GM19463 (cell line): ENCODE measurements around the gene RFESD.

Experiments
- ATAC-seq: cut with Tn5 transposase; IDR thresholded peaks from one replicate; pipeline ENCODE4 v1.9.1; 2021; ENCODE audit warnings: mild to moderate bottlenecking, moderate library complexity; ENCODE audit not compliant: unreplicated experiment

Gene RFESD

DNA sequence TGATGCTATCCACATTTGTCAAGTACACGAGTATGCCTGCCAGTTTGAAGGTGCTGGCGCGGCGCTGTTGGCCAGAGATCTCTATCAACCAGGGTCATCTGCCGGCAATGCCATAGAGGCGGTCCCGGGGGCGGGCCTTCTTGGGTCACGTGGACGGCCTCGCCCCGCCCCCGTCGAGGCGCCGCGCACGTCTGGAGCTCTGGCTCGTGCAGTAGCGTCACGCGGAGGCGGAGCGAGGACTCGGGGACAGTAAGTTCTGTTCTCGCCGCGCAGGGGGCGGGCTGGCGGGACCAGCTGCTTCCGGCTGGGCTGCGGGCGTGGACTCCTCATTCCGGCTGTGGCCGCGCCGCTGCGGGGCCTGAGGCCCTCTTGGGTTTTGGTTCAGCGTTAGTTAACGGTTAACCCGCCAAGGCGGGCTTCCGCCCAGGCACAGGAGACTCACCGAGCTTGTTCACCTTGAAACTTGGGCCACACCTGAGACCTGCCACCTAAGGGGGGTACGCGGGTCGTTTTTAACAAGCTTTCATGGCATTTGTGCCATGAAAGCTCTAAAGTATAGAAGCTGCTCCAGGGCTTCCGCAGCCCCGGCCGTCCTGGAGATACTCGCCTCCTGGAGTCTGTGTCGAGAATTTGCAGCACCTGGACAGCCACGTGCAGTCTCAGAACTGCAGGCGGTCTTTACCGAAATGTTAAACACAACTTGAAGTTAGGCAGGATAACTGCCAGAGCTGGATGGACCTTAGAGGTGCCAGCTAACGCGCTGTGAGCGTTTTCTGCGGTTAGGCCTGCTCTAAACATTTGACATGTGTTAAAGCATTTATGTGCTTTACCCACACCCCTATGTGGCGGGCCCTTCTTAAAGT lies at the start of gene RFESD:
Gene RFESD, plus strand, starts transcription at position 209 of the 863 bp plus-strand sequence. CDS start 5,495 bp downstream, outside the sequence.
- peak; percentile 96 for ATAC-seq

DNA sequence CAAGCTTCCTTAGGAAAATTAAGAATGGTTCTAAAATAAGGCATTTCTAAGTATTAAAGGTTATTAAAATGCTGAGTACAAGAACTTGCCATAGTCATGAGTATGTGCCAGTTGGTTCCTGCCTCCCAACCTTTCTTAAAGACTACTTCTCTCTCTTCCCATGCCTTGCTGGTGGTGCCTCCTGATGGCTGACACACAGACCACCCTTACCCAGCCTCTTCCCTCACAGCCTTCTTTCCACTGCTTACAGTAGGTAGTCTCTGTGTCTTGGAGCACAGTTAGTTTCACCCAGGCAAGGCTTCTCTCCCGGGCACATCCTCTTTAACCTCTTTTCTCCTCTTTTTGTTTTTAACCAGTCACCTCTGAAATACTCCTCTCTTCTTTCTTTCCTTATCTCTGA lies 47.3 kb upstream of the RFESD start:
- no peak for ATAC-seq

DNA sequence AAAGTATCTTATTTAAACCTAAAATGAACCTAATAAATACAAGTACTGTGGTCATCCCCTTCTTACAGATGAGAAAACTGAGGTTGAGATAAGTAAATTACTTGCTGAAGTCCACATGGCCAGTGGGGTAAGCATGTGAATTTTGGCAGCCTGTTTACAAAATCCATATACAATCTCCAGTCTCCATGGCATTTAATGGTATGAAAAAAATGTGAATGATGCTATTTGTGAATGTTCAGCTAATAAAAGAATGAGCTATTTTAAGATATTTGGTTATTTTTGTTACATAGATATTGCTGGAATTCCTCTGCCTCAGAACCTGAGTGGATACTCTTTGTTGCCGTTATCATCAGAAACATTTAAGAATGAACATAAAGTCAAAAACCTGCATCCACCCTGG lies 46.0 kb upstream of the RFESD start:
- no peak for ATAC-seq

DNA sequence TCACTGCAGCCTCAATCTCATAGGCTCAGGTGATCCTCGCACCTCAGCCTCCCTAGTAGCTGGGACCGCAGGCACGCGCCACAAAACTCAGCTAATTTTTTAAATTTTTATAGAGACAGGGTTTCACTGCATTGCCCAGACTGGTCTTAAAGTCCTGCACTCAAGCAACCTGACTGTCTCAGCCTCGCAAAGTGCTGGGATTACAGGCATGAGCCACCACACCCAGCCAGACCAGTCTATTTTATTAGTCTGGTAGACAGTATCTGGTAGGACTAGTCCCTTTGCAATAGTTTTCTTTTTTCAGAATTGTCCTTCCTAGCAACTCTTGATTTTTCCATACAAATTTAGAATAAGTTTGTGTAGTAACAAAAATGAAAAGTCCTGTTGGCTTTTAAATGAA lies 40.8 kb upstream of the RFESD start:
- no peak for ATAC-seq

DNA sequence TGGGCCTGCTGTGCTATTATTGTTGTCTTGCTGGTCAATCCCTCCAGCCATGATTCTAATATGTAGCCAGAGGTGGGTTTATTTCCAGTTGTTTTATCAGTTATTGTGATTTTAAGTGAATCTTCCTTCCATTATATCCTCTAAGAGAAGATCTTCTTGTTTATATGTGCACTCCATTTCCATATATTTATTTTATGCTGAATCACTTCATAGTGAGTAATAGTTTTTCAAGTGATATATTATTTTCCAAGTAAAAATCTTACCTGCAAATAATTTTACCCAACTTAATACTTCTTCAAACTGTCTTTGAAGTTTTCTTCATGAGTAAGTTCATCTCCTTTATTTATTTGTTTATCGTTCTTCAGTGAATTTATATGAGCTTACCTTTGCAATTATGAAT lies 40.2 kb upstream of the RFESD start:
- ATAC-seq: no peak

DNA sequence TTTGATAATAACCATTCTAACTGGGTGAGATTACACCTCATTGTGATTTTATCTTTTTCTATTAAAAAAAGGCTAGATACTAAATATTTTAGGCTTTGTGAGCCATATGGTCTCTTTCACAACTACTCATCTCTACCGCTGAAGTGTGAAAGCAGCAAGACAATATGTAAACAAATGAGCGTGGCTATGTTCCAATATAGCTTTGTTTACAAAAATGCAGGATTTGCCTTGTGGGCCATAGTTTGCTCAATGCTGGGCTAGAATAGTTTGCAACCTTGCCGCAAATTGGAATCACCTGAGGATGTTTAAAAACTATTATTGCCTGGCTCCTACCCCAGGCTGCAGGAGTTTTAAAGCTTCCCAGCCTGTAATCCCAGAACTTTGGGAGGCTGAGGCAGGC lies 36.9 kb upstream of the RFESD start:
- no peak for ATAC-seq

DNA sequence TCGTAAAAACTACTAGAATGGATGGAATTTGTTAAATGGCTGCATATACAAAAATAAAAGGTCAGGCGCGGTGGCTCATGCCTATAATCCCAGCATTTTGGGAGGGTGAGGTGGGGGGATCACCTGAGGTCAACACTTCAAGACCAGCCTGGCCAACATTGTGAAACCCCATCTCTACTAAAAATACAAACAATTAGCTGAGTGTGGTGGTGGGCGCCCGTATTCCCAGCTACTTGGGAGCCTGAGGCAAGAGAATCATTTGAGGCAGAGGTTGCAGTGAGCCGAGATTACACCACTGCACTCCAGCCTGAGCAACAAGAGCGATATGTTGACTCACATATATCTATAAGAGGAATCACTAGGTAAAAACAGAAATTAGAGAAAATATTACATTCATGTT lies 36.0 kb upstream of the RFESD start:
- ATAC-seq: no peak

DNA sequence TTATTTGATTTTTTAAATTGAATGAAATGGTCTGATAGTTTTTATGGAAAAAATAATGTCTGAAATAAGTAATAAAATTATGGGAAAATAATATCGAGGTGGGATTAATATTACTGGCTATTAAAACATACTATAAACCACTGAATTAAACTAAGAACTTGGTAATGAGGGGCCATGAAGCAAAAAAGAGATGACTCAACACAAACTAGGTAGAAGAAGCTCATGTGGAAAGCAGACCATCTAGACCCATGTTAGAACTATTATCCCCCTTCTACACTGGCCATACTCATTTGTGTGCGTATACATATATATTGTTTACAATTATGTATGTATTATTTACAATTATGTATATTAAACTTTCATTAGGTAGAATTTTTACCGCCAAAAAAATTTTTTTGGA lies 35.2 kb upstream of the RFESD start:
- no peak for ATAC-seq

DNA sequence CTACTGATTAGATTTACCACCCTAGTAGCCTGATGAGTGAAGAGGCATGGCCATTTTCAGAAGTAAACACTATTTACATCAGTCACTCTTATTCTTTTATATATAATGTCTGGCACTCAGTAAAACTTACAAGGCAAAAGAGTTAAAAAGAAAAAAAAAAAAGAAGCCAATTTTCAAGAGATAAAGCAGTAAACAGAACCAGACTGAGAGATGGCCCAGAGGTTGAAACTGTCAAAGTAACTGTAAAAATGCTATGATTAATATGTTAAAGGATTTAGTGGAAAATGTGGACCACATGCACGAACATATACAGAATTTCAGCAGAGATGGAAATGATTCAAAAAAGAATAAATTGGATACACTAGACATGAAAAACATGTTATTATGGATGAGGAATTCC lies 33.1 kb upstream of the RFESD start:
- no peak for ATAC-seq

DNA sequence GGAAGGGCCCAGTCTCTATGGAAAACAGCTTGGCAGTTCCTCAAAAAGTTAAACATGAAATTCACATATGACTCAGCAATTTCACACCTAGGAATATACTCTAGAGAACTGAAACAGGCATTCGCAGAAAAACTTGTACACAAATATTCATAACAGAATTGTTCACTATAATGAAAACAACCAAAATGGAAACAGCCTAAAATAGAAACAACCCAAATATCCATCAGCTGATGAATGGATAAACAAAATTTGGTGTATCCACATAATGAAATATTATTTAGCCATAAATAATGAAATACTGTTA lies 31.5 kb upstream of the RFESD start:
- ATAC-seq: peak; percentile 52

DNA sequence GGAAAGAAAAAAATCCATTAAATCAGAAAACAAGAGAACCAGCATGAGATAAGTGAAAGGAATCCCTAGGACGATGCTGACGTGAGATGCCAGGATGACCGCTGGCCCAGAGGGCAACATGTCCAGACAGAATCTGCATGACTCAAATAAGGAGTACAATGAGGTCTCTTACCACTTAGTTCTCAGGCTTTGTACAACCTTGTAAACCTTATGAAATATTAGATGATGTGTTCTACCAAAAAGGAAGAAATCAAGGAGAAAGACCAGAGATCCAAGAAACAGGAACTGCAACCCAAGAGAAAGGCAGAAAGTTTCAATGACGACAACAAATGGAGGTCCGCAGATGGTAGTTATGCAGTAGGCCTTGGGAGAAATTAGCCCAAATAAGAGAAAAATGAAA lies 29.5 kb upstream of the RFESD start:
- ATAC-seq: no peak

DNA sequence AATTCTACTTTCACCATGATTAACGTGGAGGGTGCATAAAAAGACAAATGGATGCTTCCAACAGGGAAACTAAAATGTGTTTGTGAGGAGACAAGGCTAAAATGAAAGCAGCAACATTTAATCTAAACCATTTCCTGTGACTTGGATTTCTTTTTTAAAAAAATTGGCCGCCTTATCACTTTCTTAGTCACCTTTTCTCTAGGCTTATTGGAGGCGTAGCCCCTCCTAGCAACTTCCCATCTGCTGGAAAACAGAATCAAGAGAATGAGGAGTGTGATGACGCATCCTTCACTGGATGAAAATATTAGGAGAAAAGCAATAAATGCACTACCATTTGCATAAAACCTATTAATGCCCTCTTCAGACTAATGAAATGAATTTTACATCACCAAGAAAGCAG lies 27.5 kb upstream of the RFESD start:
- no peak for ATAC-seq

DNA sequence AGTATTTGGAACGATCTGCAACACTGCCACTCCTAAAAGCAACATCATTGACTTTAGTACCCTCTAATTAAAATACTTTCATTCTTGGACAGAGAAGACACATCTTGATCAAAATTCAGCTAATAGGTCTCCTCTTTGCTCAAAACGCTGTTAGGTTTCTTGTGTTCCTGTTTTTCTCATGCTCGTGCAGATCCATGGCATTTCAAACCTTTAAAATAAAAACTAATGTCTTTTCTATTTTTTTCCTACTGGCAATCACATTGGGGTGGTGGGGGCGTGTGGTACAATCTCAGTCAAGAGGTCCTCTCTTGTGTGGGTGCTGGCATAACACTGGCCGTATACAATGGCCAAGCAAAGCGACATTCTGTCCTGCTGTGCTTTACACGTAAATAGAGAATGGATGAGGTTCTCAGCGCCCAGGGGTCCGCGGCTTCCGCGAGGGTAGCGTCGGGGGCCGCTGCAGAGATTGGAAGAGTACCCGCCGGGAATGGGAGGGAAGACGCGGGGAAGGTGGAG lies 27.0 kb upstream of the RFESD start:
- no peak for ATAC-seq

DNA sequence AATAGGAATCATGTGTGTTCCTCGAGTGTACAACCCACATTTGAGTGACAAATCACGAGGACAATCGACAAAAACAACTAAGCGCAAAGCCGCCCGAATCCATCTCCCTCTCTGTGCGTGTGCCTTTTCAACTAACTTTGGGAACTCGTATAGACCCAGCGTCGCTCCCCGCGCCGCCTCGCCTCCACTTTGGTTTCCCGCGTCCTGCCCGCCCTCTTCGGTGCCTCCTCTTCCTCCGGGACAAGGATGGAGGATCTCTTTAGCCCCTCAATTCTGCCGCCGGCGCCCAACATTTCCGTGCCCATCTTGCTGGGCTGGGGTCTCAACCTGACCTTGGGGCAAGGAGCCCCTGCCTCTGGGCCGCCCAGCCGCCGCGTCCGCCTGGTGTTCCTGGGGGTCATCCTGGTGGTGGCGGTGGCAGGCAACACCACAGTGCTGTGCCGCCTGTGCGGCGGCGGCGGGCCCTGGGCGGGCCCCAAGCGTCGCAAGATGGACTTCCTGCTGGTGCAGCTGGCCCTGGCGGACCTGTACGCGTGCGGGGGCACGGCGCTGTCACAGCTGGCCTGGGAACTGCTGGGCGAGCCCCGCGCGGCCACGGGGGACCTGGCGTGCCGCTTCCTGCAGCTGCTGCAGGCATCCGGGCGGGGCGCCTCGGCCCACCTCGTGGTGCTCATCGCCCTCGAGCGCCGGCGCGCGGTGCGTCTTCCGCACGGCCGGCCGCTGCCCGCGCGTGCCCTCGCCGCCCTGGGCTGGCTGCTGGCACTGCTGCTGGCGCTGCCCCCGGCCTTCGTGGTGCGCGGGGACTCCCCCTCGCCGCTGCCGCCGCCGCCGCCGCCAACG lies 26.3 kb upstream of the RFESD start, which contains the start of gene GPR150:
Gene GPR150, plus strand, starts transcription at position 58 of the 840 bp plus-strand sequence. Its CDS starts 189 bp downstream, at position 247.
- peak; percentile 61 for ATAC-seq

DNA sequence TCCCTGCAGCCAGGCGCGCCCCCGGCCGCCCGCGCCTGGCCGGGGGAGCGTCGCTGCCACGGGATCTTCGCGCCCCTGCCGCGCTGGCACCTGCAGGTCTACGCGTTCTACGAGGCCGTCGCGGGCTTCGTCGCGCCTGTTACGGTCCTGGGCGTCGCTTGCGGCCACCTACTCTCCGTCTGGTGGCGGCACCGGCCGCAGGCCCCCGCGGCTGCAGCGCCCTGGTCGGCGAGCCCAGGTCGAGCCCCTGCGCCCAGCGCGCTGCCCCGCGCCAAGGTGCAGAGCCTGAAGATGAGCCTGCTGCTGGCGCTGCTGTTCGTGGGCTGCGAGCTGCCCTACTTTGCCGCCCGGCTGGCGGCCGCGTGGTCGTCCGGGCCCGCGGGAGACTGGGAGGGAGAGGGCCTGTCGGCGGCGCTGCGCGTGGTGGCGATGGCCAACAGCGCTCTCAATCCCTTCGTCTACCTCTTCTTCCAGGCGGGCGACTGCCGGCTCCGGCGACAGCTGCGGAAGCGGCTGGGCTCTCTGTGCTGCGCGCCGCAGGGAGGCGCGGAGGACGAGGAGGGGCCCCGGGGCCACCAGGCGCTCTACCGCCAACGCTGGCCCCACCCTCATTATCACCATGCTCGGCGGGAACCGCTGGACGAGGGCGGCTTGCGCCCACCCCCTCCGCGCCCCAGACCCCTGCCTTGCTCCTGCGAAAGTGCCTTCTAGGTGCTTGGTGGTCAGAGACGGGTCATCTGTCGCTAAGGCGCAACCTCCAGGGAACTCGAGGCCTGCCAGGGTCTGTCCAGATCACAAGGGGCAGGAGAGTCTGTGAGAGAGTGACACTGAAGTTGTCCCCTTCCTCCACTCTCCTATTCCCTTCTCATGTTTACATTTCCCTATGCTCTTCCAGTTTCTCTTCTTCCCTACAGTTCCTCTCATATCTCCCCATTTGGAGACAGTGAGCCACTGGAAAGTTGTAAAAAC lies 25.4 kb upstream of the RFESD start:
- peak; percentile 46 for ATAC-seq

DNA sequence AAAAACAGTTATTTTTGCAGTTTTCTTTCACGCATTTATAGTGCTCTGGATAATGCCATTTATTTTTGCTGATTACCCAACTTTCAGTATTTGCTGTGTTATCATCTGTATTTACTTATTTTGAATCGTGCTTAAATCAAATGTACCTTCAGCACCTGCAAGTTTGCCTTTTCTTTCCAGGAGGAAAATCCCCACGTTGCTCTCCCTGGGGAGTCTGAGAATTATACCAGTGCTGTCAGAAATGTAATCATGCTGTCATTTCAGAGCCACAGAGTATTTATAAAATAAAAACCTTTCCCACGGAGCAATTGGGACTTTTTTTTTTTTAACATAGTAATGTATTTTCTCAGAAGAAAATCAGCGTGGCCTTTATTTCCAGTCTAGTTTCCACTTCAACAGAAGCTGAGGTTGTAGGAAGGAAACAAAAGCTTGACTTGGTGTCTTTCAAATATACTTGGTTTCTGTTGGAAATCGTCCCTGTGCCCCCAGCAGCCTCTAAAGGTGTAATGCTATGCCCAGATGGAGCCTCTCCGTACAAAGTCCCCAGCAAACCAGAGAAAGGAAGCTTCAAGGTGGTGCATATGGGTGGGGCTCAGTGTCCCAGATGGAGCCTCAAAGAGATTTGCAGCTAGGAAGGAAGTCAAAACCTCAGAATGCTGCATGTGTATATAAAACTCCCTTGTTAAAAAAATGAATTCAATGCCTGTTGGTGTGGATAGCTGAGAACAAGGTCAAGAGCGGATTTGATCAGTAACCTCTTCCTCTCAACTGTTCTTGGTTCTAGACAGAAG lies 24.5 kb upstream of the RFESD start:
- no peak for ATAC-seq

DNA sequence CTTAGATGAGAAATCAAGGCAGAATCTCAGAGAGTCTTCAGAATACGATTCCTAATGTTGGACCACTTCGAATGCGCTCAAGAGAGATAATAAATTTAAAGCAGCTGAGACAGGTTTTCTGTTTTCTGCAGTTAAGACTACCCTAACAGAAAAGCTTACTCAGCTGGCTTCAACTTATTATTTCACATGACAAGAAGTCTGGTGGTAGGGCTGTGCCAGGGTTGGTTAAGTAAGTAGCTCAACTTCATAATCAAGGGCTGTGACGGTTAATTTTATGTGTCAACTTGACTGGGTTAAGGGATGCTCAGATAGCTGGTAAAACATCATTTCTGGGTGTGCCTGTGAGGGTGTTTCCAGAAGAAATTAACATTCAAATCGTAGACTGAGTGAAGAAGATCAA lies 22.9 kb upstream of the RFESD start:
- ATAC-seq: no peak

DNA sequence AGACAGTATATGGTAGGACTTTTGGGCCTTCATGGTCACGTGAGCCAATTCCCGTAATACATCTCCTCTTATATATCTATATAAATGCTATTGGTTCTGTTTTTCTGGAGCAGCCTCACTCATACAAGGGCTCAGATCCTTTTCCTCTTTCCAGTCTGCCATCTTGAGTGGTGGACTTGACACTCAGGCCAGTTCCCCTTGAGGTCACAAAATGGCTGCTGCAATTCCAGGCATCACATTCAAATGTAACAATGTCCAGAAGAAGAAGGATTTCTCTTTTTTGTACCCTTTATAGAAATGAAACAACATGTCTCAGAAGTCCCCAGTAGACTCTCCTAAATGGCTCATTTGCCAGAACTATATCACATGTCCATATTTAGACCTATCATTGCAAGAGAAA lies 22.2 kb upstream of the RFESD start:
- ATAC-seq: no peak

DNA sequence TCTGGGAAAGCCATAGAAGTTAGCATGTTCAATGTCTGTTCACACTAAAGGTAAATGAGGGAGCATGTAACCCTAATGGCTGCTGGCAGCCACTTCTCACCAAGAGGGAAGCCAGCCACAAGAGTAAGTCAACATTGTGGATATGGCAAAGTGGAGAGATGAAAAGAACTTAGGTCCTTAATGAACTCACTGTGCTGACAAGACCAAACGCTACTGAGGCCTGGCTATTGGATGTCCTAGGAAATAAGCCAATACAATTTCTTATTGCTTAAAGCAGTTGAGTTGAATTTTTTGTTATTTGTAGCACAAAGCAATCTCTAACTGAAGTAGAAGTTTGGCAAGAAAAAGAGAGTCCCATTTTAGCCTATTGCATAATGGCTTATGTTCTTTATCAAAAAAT lies 19.9 kb upstream of the RFESD start:
- no peak for ATAC-seq
